Mucosa of stomach (tissue), 1 donor: ENCODE results near the gene ZYG11B.
"Not testable (repeated sequence)": the region's sequence is repeated elsewhere in the genome, so short reads cannot be mapped to it uniquely, and the experiment has no call there.

Experiments
- H3K27me3 ChIP-seq: one replicate; pipeline ENCODE4 v1.7.0; 2013; ENCODE audit warnings: mild to moderate bottlenecking, low read length; ENCODE audit not compliant: control insufficient read depth, insufficient read depth
- H3K36me3 ChIP-seq: one replicate; pipeline ENCODE4 v1.7.0; 2013; ENCODE audit warnings: low read length; ENCODE audit not compliant: control insufficient read depth, insufficient read depth
- H3K4me1 ChIP-seq: one replicate; pipeline ENCODE4 v1.7.0; 2013; ENCODE audit warnings: mild to moderate bottlenecking, low read length; ENCODE audit not compliant: control insufficient read depth, insufficient read depth
- H3K4me3 ChIP-seq: one replicate; pipeline ENCODE4 v1.7.0; 2013; ENCODE audit warnings: low read length
- H3K9ac ChIP-seq: one replicate; pipeline ENCODE4 v1.7.0; 2013; ENCODE audit warnings: mild to moderate bottlenecking, low read length, moderate library complexity
- H3K9me3 ChIP-seq: one replicate; pipeline ENCODE4 v1.7.0; 2013; ENCODE audit warnings: mild to moderate bottlenecking, low read length, moderate library complexity; ENCODE audit not compliant: control insufficient read depth
- donor health status: Pancreatic carcinoma.

The ZYG11B gene

GRCh38 chr1:52693351-52693750 lies 32.9 kb upstream of the ZYG11B start:
- H3K36me3 ChIP-seq, H3K9me3 ChIP-seq, H3K9ac ChIP-seq, H3K27me3 ChIP-seq, H3K4me3 ChIP-seq, H3K4me1 ChIP-seq: not testable (repeated sequence)

GRCh38 chr1:52693843-52694242 lies 32.4 kb upstream of the ZYG11B start:
- Histone ChIP-seq H3K9me3 (no peaks in the 10 kb centered on the region), H3K4me3 (no peak overlapping the region), H3K9ac (no peak overlapping the region), H3K36me3 (no peaks in the 10 kb centered on the region), H3K4me1 (peaks cover 9% of the 10 kb centered on the region), H3K27me3 (no peaks in the 10 kb centered on the region)

- no peaks in the 10 kb centered on the region for H3K36me3 ChIP-seq
- H3K27me3 ChIP-seq = no peaks in the 10 kb centered on the region
- no peaks in the 10 kb centered on the region for H3K9me3 ChIP-seq
- peaks cover 9% of the 10 kb centered on the region for H3K4me1 ChIP-seq
- H3K9ac ChIP-seq = no peak overlapping the region
- no peak overlapping the region for H3K4me3 ChIP-seq
These were observed 30.6 kb upstream of the ZYG11B start for GRCh38 chr1:52695627-52696026.

GRCh38 chr1:52697795-52698674 lies 28.2 kb upstream of the ZYG11B start, which contains the start of gene COA7:
TSS of gene COA7 (minus strand) at chr1:52698347. CDS start at chr1:52698326, 21 bp downstream.
- Histone ChIP-seq H3K27me3 (no peaks in the 10 kb centered on the region), H3K36me3 (no peaks in the 10 kb centered on the region), H3K9me3 (no peaks in the 10 kb centered on the region), H3K9ac (peak within 1 kb of the TSS; percentile 69), H3K4me1 (peaks cover 9% of the 10 kb centered on the region), H3K4me3 (peak within 1 kb of the TSS; percentile 72)

- H3K9me3 ChIP-seq = no peaks in the 10 kb centered on the region
- peak overlapping the region; percentile 86 for H3K9ac ChIP-seq
- no peaks in the 10 kb centered on the region for H3K27me3 ChIP-seq
- peak overlapping the region; percentile 66 for H3K4me3 ChIP-seq
- no peaks in the 10 kb centered on the region for H3K36me3 ChIP-seq
- peaks cover 18% of the 10 kb centered on the region for H3K4me1 ChIP-seq
These were observed 23.1 kb upstream of the ZYG11B start for GRCh38 chr1:52702886-52703787.

- peaks cover 13% of the 10 kb centered on the region for H3K4me1 ChIP-seq
- no peak overlapping the region for H3K4me3 ChIP-seq
- no peaks in the 10 kb centered on the region for H3K27me3 ChIP-seq
- no peaks in the 10 kb centered on the region for H3K9me3 ChIP-seq
- no peaks in the 10 kb centered on the region for H3K36me3 ChIP-seq
- H3K9ac ChIP-seq = no peak overlapping the region
These were observed 20.1 kb upstream of the ZYG11B start for GRCh38 chr1:52706136-52706670.

- Histone ChIP-seq H3K9me3 (no peaks in the 10 kb centered on the region), H3K4me1 (peaks cover 13% of the 10 kb centered on the region), H3K9ac (no peak overlapping the region), H3K4me3 (no peak overlapping the region), H3K27me3 (no peaks in the 10 kb centered on the region), H3K36me3 (no peaks in the 10 kb centered on the region)
These were observed 19.0 kb upstream of the ZYG11B start for GRCh38 chr1:52706941-52707926.

- Histone ChIP-seq H3K9ac (no peak overlapping the region), H3K4me1 (peaks cover 13% of the 10 kb centered on the region), H3K9me3 (no peaks in the 10 kb centered on the region), H3K4me3 (no peak overlapping the region), H3K36me3 (no peaks in the 10 kb centered on the region), H3K27me3 (no peaks in the 10 kb centered on the region)
These were observed 18.2 kb upstream of the ZYG11B start for GRCh38 chr1:52707927-52708655.

- H3K36me3 ChIP-seq = no peaks in the 10 kb centered on the region
- peaks cover 8% of the 10 kb centered on the region for H3K4me1 ChIP-seq
- no peaks in the 10 kb centered on the region for H3K9me3 ChIP-seq
- no peak overlapping the region for H3K4me3 ChIP-seq
- no peak overlapping the region for H3K9ac ChIP-seq
- H3K27me3 ChIP-seq = no peaks in the 10 kb centered on the region
These were observed 17.2 kb upstream of the ZYG11B start for GRCh38 chr1:52709016-52709415.

- no peaks in the 10 kb centered on the region for H3K27me3 ChIP-seq
- no peak overlapping the region for H3K9ac ChIP-seq
- H3K4me3 ChIP-seq = no peak overlapping the region
- no peaks in the 10 kb centered on the region for H3K9me3 ChIP-seq
- no peaks in the 10 kb centered on the region for H3K4me1 ChIP-seq
- H3K36me3 ChIP-seq = no peaks in the 10 kb centered on the region
These were observed 12.7 kb upstream of the ZYG11B start for GRCh38 chr1:52713590-52713989.

GRCh38 chr1:52715296-52715695 lies 11.0 kb upstream of the ZYG11B start:
- H3K27me3 ChIP-seq, H3K36me3 ChIP-seq, H3K9me3 ChIP-seq, H3K4me3 ChIP-seq, H3K9ac ChIP-seq, H3K4me1 ChIP-seq: not testable (repeated sequence)
